Measurements from ENCODE around the gene KRT14.

DNA sequence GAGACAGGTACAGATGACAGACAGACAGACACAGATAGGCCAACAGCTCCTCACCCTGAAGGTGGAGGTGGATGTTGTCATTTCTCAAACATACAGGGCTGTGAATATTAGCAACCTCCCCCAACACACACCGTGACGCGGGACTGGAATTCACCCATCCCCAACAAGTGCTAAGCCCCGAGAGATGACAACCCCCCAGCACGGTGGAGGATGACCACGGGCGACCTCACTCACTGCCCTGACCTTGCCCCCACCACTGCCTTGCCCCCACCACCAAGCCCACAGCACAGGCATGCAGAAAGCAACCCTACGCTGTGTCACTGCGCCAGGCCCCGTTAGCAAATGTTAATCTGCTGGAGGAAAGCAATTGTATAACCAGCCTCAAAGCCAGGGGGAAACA lies 42.6 kb upstream of the KRT14 start:
- TF ChIP-seq SMC3 (IDR thresholded peaks at IDR 0.05; ENCODE audit: low read depth, low read length) (no peak), RCOR1 (IDR thresholded peaks at IDR 0.05; ENCODE audit: insufficient replicate concordance, low read length) (no peak), POLR2A (IDR thresholded peaks at IDR 0.05; ENCODE audit: low read depth, low read length) (no peak), BHLHE40 (IDR thresholded peaks at IDR 0.05; ENCODE audit: low read depth, low read length) (no peak), NFE2L2 (IDR thresholded peaks at IDR 0.05; ENCODE audit: low read depth, low read length) (no peak), RAD21 (IDR thresholded peaks at IDR 0.05; ENCODE audit: low read length) (no peak)
- TF ChIP-seq, protein P1, sequence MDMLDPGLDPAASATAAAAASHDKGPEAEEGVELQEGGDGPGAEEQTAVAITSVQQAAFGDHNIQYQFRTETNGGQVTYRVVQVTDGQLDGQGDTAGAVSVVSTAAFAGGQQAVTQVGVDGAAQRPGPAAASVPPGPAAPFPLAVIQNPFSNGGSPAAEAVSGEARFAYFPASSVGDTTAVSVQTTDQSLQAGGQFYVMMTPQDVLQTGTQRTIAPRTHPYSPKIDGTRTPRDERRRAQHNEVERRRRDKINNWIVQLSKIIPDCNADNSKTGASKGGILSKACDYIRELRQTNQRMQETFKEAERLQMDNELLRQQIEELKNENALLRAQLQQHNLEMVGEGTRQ (IDR thresholded peaks at IDR 0.05; ENCODE audit: low read depth, low read length), result no peak
- TF ChIP-seq, protein P2, sequence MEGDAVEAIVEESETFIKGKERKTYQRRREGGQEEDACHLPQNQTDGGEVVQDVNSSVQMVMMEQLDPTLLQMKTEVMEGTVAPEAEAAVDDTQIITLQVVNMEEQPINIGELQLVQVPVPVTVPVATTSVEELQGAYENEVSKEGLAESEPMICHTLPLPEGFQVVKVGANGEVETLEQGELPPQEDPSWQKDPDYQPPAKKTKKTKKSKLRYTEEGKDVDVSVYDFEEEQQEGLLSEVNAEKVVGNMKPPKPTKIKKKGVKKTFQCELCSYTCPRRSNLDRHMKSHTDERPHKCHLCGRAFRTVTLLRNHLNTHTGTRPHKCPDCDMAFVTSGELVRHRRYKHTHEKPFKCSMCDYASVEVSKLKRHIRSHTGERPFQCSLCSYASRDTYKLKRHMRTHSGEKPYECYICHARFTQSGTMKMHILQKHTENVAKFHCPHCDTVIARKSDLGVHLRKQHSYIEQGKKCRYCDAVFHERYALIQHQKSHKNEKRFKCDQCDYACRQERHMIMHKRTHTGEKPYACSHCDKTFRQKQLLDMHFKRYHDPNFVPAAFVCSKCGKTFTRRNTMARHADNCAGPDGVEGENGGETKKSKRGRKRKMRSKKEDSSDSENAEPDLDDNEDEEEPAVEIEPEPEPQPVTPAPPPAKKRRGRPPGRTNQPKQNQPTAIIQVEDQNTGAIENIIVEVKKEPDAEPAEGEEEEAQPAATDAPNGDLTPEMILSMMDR (conservative IDR thresholded peaks at IDR 0.05; ENCODE audit: low read depth, low read length), result no peak
- TF ChIP-seq, protein P3, sequence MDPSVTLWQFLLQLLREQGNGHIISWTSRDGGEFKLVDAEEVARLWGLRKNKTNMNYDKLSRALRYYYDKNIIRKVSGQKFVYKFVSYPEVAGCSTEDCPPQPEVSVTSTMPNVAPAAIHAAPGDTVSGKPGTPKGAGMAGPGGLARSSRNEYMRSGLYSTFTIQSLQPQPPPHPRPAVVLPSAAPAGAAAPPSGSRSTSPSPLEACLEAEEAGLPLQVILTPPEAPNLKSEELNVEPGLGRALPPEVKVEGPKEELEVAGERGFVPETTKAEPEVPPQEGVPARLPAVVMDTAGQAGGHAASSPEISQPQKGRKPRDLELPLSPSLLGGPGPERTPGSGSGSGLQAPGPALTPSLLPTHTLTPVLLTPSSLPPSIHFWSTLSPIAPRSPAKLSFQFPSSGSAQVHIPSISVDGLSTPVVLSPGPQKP (IDR thresholded peaks at IDR 0.05; ENCODE audit: borderline replicate concordance, low read depth, low read length), result no peak

Data from IMR-90 (cell line).